HG02840 (cell line): ENCODE measurements around the gene PAX5.

Experiments used
- ATAC-seq: cut with Tn5 transposase; IDR thresholded peaks from one replicate; pipeline ENCODE4 v1.9.1; 2021; ENCODE audit warnings: mild to moderate bottlenecking, moderate library complexity, moderate number of reproducible peaks; ENCODE audit not compliant: unreplicated experiment, low FRiP score

Gene PAX5

DNA sequence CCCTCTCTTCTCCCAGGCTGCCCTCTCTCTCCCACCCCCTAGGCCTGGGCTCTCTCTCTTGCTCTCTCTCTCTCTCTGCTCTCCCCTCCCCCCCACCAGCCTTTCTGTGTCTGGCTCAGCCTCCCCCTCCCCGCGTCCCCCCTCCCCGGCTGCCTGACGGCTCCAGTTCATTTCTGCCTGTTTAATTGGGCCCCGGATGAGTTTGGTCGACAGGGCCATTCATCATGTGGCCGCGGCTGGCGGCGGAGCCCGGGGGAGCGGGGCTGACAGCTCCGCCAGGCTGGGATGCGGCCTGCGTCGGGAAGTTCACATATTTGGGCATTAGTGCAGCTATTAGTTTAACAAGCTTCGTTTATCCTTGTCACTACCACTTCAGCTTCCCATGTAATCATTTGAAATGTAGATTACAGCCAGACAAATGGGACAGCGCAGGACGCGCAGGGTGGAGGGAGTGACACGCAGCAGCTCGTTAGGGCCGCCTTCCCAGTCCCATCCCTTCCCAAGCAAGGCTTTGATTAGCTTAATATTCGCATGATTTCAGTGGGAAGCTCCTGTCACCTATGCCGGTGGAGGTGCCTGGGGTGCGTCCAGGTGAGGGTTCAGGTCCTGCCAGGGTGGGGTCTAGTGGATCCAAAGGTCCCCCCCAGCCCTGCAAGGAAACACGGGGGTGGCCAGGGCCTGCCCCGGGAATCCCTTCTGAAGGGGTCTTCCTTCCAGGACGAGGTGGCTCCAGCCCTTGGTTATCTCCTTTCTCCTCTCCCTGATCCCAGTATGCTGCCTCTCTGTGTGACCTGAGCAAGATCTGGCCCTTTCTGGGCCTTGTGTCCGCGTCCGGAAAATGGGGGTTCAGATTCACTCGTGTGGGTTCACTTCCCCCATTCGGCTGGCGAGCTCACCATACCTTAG, 214.8 kb downstream of the PAX5 start:
- ATAC-seq, result no peak

DNA sequence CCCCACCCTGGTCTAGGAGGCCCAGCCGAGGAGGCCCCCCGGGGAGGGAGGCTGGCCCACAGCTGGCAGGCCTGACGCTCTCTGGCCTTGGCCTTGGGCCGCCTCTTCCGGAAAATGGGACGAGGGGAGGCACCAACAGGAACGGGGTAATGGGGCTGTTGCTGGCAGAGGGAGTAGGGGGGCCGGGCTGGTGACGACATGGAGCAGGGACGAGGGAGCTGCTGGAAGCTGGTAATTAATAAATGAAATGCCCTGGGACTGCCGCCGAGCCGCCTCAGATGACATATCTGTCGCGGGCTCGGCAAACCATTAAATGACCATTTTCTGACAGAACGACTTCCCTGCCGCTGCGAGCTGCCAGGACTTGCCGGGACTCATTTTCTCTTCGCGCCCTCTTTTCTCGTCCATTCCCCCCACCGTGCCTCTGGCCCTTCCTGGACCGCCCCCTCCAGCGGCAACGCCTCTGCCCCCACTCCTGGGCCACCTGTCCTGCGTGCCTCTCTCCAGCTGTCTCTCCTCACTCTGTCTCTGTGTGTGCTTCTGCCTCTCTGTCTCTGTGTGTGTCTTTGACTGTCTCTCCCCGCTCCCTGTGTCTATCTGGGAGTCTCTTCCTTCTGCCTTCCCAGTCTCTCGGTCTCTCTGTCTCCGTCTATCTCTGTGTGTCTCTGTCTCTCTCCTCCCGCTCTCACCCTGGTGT, 215.7 kb downstream of the PAX5 start:
- no peak for ATAC-seq

DNA sequence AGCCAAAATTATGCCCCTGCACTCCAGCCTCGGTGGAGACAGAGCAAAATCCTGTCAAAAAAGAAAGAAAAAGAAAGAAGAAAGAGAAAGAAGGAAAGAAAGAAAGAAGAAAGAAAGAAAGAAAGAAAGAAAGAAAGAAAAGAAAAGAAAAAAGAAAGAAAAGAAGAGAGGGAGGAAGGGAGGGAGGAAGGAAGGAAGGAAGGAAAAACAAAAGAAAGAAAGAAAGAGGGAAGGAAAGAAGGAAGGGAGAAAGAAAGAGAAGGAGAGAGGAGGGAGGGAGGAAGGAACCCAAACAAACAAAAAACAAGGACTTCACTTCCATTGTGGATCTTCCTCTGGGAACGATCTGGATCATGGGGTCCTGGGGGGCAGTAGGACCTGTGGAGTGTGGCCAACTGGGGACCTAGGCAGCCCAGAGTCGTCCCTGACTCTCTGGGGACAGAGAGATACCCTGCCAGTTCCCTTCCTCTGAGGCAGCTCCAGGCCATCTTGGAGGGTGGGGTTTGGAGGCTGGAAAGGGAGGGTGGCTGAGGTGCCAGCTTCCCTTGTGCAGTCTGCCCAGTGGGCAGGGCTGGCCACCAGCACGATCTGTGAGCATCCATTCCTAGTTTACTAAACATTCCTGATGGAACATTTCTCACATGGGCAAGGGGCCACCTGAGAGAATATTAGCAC, 216.8 kb downstream of the PAX5 start:
- no peak for ATAC-seq

DNA sequence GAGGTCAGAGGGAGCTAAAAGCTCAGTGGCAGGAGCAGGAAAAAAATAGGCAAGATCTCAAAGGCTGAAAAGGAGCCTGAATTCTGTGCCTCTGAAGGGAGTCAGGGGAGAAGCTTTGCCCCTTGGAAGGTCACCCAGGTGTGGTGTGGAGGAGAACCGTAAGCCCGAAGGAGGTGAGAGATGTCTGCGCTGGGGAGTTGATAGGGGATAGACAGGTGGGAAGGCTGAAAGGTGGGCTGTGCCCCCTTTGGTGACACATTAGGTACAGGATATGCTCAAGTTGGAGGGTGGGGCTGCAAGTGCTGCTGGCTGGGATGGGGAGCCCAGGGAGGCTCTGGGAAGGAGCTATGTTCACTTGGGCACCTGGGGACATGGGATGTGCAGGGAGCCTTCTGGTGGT, 217.7 kb downstream of the PAX5 start:
- ATAC-seq, result no peak

DNA sequence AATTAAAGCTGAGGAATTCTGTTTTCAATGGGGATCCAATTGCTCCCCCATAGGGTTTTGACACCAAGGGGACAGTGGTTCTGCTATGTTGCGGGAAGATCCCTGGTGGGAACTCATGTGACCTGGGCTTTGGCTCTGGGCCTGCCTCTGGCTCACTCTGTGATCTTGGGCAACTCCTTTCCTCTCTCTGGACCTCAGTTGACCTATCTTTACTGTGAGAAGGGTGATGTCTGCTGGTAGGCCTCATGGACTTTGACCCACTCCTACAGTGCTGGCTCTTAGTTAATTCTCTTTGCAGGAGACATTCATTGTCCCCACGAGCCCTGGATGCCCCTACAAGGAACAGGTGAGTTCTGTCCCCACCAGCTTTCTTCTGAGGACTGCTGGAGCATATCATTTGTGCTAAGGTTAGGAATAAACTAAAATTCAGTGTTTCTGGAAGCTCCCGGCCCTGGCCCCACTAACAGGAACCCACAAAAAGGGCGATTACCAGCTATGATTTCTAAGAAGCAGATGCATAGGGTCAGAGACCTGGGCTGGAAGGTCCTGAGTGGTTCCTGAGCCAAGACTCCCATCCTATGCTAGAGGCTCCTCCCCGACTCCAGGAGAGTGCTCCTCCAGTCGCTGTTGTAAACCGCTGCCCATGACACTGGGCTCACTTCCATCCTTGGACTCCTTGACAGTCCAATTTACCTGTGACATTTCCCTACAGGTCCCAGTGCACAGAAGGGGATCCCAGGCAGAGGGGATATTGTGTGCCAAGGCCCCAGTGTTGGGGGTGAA, 218.3 kb downstream of the PAX5 start:
- ATAC-seq, result no peak

DNA sequence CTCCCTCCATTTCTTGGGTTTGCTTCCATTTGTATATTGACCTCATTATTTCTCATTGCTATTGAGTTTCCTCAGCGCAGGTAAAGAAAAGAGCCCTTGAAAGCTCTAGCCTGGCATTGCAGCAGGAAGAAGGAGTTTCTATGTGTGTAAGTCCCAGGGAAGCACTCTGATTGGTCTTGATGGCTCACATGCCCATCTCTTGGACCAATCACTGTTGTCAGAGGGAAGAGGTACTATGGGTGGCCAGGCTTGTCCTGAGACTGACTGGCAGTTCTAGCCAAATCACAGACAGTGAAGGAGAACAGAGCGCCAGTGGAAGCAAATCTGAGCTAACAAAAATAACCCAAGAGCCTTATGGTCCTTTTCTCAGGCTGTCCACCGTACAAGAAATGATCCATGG, 219.0 kb downstream of the PAX5 start:
- no peak for ATAC-seq

DNA sequence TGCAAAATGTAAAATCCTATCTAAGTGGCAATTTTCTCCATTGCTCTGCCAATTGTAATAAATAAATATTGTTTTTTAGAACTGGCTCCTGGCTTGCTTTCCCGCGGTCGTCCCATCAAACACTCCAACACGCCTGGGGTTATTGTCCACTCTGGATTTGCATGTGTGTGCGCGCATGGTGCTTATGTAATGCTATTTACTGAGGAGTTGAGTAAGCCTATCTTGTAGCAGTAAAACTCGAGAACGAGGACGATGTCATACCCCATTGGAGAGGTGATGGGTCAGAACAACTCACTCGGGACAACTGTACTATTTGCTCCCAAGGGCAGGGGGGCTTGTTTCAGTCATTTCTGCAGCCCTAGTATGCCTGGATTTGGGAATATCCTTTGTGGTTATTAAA, 220.9 kb downstream of the PAX5 start:
- no peak for ATAC-seq

DNA sequence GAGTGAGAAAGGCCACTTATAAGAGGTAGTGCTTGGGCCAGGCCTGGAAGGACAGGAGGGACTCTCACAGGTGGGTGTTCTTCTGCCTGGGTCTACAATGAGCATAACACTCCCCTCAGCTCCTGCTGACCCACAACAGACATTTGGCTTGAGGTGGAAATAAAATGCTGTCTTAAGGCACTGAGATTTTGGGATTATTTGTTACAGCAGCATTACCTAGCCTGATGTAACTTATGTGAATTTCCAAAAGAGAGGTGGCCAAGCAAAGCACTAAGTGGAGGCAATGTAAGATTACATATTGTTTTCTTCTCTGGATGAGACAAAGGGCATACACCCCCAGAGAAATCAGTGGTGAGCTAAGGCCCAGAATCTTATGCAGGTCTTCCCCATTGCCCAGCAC, 221.5 kb downstream of the PAX5 start:
- no peak for ATAC-seq

DNA sequence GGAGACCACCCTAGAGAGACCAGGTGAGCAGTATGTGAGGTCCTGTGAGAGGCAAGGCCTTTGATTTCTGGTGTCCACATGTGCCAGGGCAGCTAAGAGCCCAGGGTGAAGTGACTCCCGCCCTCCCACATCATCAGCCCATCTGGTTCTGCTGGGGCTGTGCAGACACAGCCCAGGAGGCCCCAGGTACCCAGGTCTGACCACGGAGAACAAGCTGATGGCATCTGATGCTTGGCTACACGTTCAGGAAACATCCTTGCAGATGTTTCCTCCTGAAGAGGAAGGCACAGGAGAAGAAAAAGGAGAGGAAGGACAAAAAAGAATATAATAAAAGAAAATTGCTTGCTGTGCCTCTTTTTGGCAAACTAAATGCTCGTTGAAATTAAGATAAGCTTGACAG, 225.8 kb downstream of the PAX5 start:
- no peak for ATAC-seq

DNA sequence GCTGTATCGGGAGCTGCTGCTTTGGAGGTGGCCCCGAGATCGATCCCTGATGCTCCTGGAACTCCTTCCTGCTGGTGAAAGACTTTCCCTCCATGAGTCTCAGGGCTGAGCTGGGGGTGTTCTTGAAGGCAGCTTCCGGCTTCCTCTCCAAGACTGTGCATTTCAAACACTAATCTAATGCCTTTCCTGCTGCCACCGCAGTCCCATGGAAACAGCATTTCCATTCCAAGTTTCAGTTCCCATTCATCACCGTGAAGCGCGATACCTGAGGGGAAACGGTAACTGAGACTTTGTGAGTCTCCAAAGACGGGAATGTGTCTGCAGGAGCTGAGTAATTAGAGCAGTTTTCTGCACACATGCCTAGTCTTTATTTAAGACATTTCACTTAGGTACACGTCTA, 230.1 kb downstream of the PAX5 start:
- no peak for ATAC-seq

DNA sequence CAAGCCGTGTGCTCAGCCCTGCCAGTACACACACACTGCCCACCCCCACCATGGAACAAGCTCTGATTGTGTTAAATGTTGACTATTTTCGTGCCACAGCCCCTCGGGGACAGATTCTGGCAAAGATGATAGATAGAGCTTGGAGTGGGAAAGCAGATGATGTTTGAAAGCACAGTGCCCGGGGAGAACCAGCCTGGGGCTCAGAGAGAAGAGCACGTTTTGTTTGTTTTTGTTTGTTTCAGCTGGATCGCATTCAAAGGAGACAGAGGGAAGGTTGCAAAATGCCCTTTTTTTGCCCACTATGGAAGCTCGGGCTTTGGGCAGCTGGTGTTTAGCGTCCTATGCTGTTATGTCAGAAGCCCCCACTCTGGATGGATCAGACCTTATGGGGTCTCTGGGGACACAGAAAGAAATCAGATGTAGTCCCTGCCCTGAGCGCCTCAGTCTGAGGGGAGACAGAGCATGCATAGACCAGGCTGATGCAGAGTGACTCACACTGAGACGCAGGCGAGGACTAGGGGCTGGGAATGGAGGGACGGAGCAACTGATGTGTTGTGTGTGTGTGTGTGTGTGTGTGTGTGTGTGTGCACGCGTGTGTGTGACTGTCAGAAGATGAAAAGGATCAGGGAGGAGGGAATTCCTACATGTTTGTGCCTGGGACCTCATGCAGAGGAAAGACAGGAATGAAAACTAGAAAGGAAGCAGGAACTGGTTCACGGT, 231.7 kb downstream of the PAX5 start:
- no peak for ATAC-seq

DNA sequence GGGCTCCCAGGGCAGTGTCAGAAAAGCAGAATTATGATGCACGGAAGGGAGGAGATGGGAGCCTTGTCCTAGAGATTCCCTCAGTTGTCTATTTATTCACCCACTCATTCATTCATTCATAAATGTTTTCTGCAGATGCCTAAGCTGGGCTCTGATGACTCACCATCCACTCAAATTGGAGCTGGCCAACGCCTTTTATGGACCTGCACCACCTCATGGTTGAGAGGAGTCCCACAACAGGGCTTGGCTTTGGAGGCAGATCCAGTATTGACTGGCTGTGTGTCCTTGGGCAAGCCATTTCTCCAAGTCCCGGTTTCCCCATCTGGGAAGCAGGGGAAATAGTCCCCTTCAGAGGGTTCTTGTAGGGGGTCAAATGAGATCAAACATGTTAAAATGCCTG, 233.6 kb downstream of the PAX5 start:
- ATAC-seq, result no peak

DNA sequence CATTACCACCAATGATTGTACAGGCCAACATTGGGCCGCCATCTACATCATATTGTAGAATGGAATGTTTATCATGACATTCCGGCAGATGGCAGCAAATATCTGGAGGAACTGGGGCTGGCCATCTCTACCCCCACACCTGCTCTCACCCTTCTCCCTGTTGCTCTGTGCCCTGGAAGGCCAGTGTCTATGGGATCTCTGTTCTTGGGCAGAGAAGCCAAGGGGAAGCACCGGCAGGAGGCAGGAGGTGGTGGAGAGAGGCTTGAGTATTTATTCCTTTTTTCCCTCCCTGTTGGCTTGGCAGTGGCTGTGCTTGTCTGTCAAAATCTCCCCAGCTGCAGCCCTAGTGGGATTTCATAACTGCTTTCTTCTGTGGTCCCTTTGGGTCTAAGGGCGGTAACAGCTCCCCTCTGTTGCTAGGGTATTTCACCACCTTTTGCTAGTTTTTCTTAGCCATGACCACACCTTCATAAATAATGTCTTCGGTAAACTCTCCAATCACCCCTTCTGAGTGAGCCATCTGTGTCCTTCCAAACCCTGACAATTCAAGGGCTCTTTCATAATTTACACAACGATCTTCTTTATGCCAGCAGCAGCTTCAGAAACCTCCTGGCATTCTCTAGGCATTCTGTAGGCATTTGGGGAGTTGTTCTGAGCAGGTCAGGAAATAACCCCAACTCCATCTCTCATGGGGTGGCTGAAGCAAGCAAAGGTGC, 235.6 kb downstream of the PAX5 start:
- ATAC-seq, result no peak

DNA sequence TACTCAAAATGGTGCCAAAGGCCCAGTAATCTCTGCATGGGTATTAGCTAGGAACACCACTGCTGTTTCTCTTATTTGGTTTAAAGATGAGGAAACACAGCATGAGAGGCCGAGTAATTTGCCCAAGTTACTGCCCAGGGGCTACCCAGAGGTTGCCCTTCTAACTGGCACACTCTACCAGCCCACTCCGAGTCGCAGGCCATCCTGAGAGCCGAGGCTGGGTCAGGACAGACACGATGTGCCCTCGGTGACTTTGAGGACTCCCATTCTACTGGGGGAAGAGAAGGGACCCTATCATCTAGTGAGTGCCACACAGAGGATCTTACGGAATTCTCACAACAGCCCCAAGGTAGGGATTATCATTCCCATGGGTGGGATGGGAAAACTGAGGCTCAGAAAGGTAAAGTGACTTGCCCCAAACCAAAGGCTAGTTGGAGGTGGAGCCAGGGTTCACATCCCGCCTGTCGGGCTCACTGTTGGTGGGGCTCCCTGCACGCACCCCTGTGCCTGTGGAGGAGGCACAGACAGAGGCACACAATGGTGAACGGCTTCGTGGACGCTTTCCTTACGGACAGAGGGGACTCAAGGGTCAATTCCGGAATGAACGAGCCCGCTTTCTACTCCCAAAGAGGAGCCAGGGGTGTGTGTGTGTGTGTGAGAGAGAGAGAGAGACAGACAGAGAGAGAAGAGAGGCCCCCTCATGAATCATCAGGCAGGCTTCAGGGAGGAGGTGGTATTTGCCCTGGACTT, 236.4 kb downstream of the PAX5 start:
- ATAC-seq, result no peak

DNA sequence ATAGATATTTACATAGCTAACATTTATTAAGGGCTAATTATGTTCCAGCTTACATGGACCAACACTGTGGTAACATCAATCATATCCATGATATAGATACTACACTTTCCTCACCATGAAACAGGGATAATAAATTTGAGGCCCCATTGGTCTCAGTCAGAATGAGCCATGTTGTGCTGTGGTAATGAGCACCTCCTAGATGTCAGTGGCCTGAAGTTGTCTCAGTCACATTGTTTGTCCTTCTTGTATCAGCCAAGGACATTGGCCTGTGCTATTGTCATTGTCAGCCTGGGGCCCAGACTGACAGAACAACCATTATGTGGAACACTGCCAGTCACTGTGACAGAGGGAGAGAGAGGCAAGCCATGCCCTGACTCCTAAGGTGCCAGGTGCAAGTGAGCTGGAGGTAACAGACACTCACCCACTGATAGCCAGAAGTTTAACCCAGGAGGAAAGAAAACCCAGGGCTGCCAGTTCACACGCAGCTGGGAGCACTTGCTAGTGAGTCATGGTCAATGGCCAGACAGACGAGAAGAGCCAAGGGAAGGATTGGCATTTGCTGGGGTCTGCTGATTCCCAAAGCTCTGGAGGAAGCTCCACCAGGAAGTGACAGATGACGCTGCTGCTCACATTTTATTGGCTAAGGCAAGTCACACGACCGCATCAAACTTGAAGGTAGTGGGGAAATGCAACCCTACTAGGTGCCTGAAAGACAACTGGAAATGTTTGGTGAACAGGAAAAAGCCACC, 237.2 kb downstream of the PAX5 start:
- no peak for ATAC-seq

DNA sequence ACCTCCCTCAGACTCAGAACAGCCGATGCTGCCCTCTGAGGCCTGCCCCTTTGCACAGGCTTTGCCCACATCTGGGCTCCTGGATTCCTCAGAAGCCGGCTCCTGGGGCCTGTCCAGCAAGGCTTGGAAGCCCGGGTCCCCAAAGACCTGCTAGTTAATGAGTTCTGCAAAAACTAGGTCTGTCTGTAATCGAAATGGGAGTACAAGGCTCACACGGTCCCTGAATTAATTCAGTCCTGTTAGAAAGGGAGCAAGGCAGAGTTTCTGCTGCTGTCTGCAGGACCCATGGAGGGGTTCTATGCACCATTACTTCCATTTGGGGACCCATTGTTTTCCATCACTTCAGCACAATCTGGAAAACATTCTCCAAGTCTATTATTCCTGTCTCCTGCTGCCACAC, 239.6 kb downstream of the PAX5 start:
- no peak for ATAC-seq

DNA sequence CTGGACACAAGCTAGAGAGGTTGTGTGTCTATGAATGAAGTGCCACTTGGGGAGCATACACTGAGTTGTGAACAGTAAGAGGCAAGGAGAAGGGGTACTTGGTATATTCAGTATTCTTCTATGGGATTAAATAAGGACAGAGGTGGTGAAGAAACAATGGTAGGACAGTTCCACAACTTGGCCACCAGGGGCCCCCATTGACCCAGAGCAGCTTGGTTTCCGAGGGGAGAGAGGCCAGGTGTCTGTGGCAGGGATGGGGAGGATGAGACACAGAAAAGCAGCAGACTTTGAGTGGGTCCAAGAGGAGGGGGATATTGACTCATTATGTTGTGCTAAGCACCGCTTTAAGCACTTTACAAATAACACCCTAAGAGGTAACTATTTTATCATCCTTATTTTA, 240.8 kb downstream of the PAX5 start:
- ATAC-seq, result no peak
